Left hindlimb (tissue), 1 donor: ENCODE results near the gene KIAA1217.
"Not testable (repeated sequence)": the region's sequence is repeated elsewhere in the genome, so short reads cannot be mapped to it uniquely, and the experiment has no call there.

Source experiments
- DNase-seq: peaks from one replicate; pipeline ENCODE4 v3.0.0-alpha.2; 2018

KIAA1217 gene

DNA sequence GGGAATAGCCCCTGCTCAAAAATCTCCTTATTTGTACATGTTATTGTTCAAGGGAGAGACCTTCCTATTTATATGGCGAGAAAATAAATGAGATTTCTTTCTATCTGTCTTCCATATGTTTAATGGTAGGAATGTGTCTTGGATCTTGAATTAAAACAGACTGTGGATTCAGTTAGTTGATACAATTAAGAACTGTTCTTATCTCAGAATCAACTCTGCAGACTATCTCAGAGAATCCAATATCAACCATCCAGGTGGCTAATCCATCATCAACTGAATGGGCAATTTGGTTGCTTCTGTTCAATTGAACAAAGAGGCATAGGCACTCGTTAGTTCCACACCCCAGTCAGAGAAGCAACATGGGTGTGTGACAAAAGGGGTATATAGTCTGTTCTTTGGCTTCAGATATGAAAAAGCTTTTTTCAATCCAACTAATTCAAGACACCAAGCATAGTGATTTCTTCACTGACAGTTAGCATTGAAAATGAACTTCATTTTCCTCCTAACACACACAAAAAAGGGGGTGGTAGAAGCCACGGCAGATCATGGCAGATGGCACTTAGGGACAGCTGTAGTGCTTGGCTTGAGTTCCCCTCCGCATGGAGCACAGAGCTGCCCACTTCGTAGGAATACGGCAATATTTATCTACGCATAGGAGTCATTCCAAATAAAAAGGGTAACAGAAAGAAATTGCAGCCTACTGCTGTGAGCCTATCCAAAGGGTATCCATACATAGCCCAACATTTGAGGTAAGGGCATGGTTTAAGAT, 135.9 kb downstream of the KIAA1217 start:
- no peak for DNase-seq

- no peak for DNase-seq
Measured at GRCh38 chr10:24346877-24347519, 138.1 kb downstream of the KIAA1217 start.

DNA sequence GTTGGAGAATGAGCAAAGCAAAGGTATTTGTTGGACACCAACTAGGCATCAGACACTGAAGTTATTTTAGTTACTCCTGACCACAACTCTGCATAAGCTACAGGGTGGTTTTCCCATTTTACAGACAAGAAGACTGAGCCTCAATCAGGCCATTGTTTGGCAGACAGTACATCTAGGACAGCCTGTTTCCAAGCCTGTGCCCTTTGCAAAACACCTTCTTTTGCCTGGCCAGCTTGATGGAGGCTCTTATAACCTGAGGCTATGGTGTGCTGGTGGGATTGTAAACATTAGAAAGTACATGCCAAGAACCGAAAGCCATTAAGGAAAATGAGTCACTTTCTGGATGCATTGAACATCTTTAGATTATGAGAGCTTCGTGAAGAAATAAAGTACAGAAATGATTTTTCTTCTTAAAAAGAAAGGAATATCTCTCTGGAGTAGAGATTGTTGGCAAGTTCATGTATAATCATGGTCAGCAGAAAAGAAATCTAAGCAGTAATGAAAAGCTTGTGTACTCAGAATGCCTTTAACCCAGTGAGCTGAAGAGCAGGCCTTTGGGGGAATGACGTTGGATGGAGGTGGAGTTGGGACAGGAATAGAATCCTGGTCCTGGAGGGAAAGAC, 140.6 kb downstream of the KIAA1217 start:
- peak; percentile 66 for DNase-seq

- DNase-seq = no peak
Measured at GRCh38 chr10:24350070-24350921, 141.4 kb downstream of the KIAA1217 start.

DNA sequence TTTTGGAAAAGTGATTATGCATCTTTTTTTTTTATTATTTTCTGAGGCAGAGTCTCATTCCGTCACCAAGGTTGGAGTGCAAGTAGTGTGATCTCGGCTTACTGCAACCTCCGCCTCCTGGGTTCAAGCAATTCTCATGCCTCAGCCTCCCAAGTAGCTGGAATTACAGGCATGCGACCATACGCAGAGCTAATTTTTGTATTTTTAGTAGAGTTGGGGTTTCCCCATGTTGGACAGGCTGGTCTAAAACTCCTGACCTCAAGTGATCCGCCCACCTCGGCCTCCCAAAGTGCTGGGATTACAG, 141.9 kb downstream of the KIAA1217 start:
- not testable (repeated sequence) for DNase-seq

DNA sequence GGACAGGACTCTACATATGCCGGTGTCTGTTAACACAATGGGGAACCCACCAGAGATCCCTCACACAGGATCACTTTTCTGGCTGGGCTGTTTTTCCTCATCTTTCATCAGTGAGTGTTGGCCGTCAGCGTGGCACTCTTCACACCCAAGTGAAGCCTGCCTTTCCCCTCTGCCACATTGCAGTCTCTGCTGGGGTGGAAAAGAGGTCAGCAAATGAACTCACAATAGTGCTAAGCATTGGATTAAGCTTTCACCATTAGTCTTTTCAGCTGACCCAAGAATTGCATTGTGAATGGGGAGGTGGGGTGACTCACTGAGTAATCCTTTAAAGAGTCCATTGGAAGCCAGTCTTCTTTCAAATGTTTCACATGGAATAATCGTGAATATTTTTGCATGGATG, 143.0 kb downstream of the KIAA1217 start:
- no peak for DNase-seq

DNA sequence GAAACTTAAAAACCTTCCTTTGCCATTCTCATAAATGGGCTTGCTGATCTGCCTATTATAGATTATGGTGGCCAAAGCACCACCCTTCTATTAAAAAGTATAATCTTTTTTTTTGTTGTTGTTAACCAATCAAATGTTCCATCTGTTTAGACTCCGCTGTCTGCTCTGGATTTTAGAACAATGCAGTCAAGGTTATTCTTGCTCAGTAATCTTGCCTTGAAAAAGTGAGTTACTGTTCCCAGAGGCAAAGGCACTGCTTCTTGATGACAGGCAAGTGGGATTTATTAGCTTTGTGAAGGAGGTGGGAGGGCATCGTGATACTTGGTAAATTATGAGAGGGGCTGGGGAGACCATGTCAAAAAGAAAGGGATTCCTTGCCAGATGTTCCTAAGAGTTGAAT, 143.5 kb downstream of the KIAA1217 start:
- no peak for DNase-seq

DNA sequence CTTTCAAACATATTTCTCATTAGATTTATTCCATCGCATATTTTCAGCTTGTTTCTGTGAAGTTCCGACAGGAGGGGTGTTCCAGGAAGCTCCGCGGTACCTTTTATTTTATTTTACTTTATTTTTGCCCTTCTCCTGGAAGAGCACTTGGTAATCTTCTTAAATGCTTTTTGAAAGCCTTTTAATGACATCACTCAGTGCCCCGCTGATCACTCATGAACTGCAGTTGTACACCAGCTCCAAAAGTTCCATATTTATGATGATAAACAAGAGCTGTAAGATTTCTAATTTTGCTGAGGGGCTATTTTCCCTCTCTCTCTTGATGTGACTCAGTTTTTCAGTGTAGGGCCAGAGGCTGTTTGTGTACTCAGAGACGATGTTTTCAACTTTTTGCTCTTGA, 144.4 kb downstream of the KIAA1217 start:
- DNase-seq = no peak

DNA sequence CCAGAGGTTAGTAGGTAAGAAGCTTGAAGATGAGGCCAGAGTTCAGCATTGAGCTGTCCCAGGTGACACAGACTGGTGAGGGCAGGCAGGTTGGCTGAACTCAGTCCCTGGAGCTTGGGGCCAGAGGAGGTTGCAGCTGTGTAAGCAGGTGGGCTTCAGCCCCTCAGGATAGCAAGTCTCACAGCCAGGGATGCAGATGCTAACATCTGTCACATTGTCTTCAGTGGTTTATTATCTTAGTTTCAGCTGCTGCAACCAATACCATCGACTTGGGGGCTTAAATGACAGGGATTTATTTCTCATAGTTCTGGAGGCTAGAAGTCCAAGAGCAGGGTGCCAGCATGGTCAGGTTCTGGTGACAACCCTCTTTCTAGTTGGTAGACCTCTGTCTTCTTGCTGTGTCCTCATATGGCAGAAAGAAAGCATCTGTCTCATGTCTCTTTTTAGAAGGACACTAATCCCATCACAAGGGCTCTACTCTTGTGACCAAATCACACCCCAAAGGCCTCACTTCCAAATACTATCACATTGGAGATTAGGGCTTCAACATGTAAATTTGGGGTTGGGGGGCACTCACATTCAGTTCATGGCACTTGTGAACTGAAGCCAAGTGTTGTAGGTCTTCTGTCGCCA, 146.2 kb downstream of the KIAA1217 start:
- DNase-seq = no peak

DNA sequence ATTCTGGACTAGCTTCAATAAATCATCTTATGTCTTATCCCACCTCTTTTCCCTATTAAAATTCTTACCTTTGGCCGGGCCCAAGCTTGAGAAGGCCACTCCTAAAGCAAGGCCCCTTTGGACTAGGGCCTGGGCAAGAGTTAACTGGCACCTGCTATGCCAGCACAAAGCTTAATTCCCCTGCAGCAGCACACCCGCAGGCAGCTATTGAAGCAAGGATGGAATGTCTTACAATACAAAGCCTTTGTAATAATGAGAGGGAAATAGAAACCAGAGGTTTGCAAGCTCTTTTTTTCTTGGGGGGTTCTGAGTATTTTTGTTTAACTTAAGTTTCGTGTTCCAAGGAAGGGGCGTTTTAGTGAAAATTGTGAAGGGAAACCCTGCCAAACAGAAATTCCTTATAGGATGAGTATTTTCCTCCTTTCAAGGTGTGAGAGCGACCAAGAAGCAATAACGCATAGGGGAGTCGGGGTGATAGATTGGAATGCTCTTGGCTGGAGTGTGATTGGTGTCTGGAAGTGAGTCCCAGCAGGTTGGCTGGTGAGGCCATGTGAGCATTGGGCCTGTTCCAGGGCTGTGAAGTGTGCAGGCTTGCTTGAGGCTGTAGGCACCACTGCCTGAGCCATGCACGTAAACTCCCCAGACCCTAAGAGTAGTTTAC, 148.5 kb downstream of the KIAA1217 start:
- DNase-seq = no peak

DNA sequence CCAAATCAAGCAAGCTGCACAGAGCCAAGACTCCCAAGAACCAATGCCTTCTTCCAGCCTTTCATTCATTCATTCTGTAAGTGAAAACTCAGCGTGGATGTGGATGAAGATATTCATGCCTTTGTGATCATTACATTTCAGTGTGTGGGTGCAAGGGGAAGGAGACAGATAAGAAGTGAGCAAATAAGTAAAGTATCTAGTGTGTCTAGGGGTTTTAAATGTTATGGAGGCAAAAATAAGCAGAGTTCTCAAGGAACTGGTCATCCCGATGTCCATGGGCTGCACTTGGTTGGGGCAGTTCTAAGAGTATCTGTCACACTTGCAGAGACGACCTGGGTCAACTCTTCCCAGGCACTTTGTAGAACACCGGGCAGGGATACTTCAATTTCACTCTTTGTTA, 149.1 kb downstream of the KIAA1217 start:
- DNase-seq = no peak

DNA sequence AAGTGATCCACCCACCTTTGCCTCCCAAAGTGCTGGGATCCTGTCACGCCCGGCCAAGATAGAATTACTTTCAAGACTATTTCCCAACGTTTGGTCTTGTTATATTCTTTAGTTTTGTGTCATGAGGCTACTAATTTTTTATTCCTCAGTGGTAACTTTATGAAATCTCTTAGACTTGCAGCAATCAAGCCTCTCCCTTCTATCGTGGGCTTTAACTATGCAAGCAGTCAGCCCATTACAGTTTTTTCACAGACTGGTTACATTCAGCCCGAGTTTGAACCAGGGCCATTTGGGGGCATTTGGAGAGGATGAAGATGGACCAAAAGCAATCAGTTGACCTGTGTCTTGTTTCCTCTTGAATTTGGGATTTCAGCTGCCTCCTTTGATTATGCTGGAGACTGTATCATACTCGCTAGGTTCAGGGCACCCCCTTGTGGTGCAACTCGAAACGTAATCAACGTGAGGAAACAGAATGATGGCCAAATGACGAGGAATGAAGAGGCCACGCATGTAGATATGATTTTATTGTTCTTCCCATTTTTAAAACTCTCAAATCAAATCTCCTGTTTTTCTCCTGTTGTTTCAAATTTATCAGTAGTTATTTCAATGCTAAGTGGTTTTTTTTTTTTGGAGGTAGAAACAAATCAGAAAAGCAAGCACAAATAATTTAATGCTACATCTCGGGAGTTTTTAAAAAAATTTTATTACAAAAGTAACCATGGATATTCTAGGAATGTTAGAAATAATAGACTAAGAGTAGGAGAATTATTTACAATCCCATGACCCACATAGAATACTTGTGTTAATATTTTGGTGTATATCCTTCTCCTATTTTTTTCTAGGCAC, 151.6 kb downstream of the KIAA1217 start:
- peak; percentile 69 for DNase-seq

GRCh38 chr10:24363070-24363469, 154.1 kb downstream of the KIAA1217 start:
- no peak for DNase-seq

GRCh38 chr10:24367688-24368087, 158.8 kb downstream of the KIAA1217 start:
- no peak for DNase-seq

- no peak for DNase-seq
Measured at GRCh38 chr10:24370877-24371276, 161.9 kb downstream of the KIAA1217 start.

DNA sequence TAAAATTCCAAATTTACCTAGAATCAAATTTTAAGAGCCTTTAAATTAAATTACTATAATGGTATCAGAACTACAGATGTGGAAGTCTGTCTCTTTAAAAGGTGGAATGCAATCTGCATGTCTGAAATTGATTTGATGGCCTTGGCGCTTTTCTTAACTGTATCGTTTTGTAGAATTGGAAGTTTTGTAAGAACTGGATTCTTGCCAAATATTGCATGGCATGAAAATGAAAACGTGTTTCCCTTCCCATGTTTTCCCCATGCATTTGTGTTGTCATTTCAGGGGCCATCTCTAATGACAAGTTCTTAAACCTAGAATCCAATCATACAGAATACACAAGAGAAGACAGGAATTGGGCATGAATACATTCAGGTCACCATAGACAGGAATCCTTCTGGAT, 162.5 kb downstream of the KIAA1217 start:
- no peak for DNase-seq

GRCh38 chr10:24374134-24374915, 165.4 kb downstream of the KIAA1217 start:
- no peak for DNase-seq

DNA sequence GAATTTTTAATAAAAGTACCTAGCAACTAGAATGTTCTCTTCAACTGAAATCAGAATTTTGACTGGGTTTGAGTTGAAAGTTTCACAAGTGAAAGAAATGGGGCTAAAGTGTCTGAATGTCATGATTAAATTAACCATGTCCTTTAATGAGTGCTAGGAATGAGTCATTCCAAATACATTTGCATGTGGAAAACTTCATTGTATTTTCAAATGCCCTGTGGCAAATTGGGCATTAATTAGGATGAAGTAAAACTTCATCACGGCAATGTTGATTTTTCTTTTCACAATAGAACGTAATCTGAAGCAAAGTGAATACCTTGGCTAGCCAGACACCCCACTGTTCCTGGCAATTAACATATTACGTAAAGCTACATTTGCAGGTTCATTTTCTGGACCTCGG, 166.6 kb downstream of the KIAA1217 start:
- no peak for DNase-seq

- no peak for DNase-seq
Measured at GRCh38 chr10:24376731-24377130, 167.8 kb downstream of the KIAA1217 start.

GRCh38 chr10:24378126-24378920, 169.4 kb downstream of the KIAA1217 start:
- DNase-seq = no peak
